ENCODE results near the gene PCA3. TPM values are rescaled to one million over a fixed set of nuclear protein-coding genes. Genes with fewer than 3 reads are reported as not detected.

Gene PCA3
- total and polyA plus RNA-seq, 2 donors (not counting 3 experiments of a cell fraction or from before 2014, with no cell fraction given): 0.86 to 2.5 TPM

DNA sequence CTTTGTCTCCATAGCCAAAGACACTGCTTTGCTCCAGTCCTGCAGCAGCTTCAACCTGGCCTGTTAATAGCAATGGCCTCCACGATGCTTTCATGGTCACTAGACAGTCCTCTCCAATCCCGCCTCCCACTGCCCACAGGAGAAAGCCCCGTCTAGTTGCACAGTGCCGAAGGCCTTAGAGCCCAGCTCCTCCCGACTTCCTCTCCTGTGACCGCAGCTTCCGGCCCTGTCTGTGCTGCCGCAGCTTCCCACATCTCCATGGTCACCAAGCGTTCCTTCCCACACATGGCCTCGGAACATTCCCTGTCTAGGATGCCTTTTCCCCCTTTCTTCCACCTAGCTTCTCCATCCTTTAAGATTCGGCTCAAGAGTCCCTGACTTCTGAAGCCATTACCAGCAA is 23.4 kb downstream of the PCA3 start:
- Histone ChIP-seq H3K79me2 (ENCODE audit: control insufficient read depth, insufficient read depth, low read length) (no peaks in the 10 kb centered on the region), H4K20me1 (replicated peaks; ENCODE audit: control insufficient read depth, extremely low read depth, insufficient read depth, low read length) (no peaks in the 10 kb centered on the region), H3K4me1 (ENCODE audit: control insufficient read depth, extremely low read depth, insufficient read depth, low read length) (no peaks in the 10 kb centered on the region), H3K4me2 (ENCODE audit: insufficient read depth, low read length) (no peak overlapping the region), H2AFZ (ENCODE audit: low read depth, low read length) (no peak overlapping the region), H3K4me3 (replicated peaks in 1 of 3; ENCODE audit: insufficient read depth in 1 of 3, low read depth in 1 of 3, low read length in 3 of 3) (no peak overlapping the region), H3K9me3 (replicated peaks; ENCODE audit: control insufficient read depth, insufficient read depth, low read length) (no peaks in the 10 kb centered on the region), H3K27me3 (ENCODE audit: control insufficient read depth in 2 of 2, insufficient read depth in 2 of 2, low read length in 2 of 2) (peaks cover 2 to 3% of the 10 kb centered on the region in 2 experiments), H3K36me3 (ENCODE audit: control insufficient read depth in 2 of 2, extremely low read depth in 1 of 2, insufficient read depth in 2 of 2, low read length in 2 of 2) (no peaks in the 10 kb centered on the region), H3K9me1 (replicated peaks; ENCODE audit: control insufficient read depth, extremely low read depth, insufficient read depth, low read length) (no peaks in the 10 kb centered on the region), H3K9ac (replicated peaks; ENCODE audit: extremely low read depth, insufficient read depth, low read length) (no peak overlapping the region), H3K27ac (ENCODE audit: insufficient read depth, low read depth, low read length) (no peak overlapping the region)
- POLR2A ChIA-PET: no interaction called here
- intact Hi-C loops (cut with micrococcal nuclease): no loop called here
- dilution Hi-C loops (cut with MboI; ENCODE audit: extremely low pct_ligation_motif_present, low sequenced_read_pairs): no loop called here
- DNase-seq (ENCODE audit: low read depth, low spot score) (no peak), FAIRE-seq (no peak)
- BruUV-seq (replicated peaks): no TSS peak
- CTCF ChIA-PET: interaction anchor here (1.1 kb wide), 1 partner anchor 209 kb away, joined by 3 read pairs; no protein-coding TSS in a partner anchor
- TF ChIP-seq FOS (IDR thresholded peaks at IDR 0.05; ENCODE audit: borderline replicate concordance, insufficient read depth, low read length): no peak
- TF ChIP-seq EZH2 (IDR thresholded peaks at IDR 0.05; ENCODE audit: borderline replicate concordance, low read depth, low read length, severe bottlenecking): no peak
- TF ChIP-seq, protein P1, sequence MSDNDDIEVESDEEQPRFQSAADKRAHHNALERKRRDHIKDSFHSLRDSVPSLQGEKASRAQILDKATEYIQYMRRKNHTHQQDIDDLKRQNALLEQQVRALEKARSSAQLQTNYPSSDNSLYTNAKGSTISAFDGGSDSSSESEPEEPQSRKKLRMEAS (IDR thresholded peaks at IDR 0.05; ENCODE audit: insufficient read depth, insufficient read length): no peak
- TF ChIP-seq, protein P2, sequence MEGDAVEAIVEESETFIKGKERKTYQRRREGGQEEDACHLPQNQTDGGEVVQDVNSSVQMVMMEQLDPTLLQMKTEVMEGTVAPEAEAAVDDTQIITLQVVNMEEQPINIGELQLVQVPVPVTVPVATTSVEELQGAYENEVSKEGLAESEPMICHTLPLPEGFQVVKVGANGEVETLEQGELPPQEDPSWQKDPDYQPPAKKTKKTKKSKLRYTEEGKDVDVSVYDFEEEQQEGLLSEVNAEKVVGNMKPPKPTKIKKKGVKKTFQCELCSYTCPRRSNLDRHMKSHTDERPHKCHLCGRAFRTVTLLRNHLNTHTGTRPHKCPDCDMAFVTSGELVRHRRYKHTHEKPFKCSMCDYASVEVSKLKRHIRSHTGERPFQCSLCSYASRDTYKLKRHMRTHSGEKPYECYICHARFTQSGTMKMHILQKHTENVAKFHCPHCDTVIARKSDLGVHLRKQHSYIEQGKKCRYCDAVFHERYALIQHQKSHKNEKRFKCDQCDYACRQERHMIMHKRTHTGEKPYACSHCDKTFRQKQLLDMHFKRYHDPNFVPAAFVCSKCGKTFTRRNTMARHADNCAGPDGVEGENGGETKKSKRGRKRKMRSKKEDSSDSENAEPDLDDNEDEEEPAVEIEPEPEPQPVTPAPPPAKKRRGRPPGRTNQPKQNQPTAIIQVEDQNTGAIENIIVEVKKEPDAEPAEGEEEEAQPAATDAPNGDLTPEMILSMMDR (IDR thresholded peaks at IDR 0.05; ENCODE audit: extremely low read depth in 1 of 2, insufficient read depth in 1 of 2, low read depth in 1 of 2, low read length in 2 of 2): no peak
- no peak for TF ChIP-seq MYC (IDR thresholded peaks at IDR 0.05; ENCODE audit: low read depth, low read length)
- TF ChIP-seq GATA2 (IDR thresholded peaks at IDR 0.05; ENCODE audit: insufficient read depth, insufficient read length, low read depth, low read length): no peak
- TF ChIP-seq JUN (IDR thresholded peaks at IDR 0.05; ENCODE audit: borderline replicate concordance, insufficient read depth, insufficient read length, low read depth): no peak
- TF ChIP-seq POLR2A (IDR thresholded peaks at IDR 0.05; ENCODE audit: low read depth, low read length): no peak
- no peak for TF ChIP-seq POLR2AphosphoS5 (IDR thresholded peaks at IDR 0.05; ENCODE audit: insufficient read depth, low read depth, low read length)

Data from endothelial cell of umbilical vein (primary cell).